HG03095 (cell line): ENCODE results near the gene WDR64.
A peak's percentile ranks its signal among the peaks of the same experiment; 100 is the strongest.

Experiments used
- ATAC-seq: cut with Tn5 transposase; IDR thresholded peaks from one replicate; pipeline ENCODE4 v1.9.1; 2021; ENCODE audit warnings: moderate library complexity; ENCODE audit not compliant: unreplicated experiment

The WDR64 gene

DNA sequence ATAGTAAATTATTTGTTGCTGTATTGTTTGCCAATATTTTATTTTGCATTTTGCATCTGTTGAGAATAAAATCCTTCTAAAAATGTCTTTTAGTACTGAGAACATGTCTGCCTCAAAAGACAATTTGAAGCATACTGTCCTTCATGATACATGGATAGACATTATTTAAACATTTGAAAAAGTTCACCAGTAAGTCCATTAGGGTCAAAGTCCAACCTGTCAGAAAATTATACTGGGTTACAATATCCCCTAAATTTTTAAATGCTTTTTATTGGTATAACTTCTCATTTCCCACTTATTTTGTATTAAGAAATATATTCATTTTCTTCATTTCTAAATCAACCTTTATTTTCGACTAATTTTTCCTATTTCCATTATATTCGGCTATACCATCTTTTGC lies 21.2 kb upstream of the WDR64 start:
- no peak for ATAC-seq

GRCh38 chr1:241631674-241632073 lies 20.4 kb upstream of the WDR64 start:
- no peak for ATAC-seq

DNA sequence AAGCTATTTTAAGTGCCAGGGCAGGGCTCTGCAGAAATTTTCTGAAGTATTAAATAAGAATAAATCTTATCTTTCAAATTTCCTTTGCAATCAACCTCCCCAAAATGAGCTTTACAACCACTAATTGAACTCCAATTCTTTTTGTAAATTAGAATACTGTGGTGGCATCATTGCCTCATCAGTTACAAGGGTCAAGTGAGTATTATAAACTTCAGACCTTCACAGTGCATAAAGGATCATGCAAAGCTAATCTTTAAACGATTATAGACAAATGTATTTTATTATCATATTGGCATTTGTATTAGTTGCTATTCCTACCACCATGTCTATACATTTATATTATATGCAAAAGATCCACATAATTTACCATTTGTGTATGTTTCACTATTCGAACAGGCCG lies 19.1 kb upstream of the WDR64 start:
- ATAC-seq: no peak

DNA sequence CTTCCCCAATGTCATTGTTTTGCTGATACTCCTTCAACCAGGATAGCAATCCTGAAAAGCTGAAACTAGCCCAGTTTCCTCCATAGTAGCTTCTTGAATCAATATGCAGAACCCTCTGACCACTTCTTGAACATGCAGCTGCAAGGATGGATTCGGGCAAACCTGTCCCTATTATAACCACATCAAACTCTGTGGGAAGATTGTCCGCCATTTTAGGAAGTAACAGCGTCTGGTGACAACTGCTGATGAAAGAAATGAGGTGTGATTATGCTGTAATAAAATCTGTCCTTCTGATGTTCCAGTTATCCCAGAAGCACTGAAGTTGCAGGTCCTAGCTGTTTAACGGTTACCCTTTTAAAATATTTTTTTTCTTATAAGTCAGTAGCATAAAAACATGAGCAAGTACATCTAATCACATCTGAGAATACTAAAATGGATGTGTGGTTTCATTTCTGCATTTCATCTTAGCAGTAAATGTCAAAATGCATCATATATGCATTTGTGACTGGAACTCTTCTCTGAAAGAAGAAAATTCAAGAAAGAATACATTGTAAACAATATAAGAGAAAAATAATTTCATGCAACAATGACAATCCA lies 16.4 kb upstream of the WDR64 start:
- no peak for ATAC-seq

DNA sequence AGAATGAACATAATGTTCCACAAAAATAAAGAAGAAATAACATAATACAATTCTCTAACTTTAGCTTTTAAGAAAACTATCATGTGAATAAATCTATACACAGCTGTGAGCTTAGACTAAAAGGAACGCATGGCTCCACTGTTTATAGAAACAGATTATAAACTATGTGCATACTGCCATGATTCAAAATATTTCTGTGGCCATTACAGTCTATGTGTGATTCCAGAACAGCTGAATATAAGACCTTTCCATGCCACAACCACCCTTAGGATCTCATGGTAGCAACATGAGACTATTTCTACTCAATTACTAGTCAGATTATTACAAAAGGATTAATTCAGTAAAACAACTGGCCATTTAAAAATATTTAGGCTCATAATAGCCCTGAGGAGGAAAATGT lies 15.8 kb upstream of the WDR64 start:
- no peak for ATAC-seq

GRCh38 chr1:241637046-241637590 lies 15.0 kb upstream of the WDR64 start:
- ATAC-seq: no peak

GRCh38 chr1:241637604-241638003 lies 14.5 kb upstream of the WDR64 start:
- ATAC-seq: no peak

GRCh38 chr1:241638099-241638682 lies 13.9 kb upstream of the WDR64 start:
- ATAC-seq: no peak

DNA sequence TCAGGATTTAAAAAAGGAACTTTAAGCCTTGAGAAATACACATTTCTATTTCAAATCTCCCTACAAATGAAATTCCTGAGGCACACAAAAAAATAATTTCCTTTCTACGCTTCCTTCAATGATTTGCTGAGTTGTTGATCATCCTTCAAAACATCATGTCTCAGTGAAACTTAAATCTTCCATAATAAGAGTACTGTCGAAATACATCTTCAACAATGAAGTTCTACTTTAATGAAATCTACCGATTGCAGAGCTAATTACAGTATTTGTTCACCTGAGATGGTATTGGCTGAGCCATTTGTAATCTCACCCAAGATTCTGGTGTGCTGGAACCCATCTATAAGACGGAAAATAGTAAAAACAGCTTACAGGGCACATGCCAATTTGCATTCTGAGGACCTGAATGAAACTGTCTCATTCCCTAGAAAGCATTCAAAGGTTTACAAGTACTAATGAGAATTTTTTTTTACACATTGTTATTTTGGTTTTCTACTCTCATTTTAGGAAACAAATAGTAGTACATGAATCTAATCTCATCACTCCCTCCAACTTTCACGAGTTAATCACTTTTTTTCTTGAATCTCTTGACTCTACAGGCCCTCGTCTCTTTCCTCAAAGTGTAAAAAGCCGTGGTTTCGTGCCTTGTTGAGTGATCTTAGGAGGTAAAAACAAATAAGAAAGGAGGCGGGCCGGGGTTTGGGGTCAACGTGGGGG lies 13.0 kb upstream of the WDR64 start:
- ATAC-seq: no peak

DNA sequence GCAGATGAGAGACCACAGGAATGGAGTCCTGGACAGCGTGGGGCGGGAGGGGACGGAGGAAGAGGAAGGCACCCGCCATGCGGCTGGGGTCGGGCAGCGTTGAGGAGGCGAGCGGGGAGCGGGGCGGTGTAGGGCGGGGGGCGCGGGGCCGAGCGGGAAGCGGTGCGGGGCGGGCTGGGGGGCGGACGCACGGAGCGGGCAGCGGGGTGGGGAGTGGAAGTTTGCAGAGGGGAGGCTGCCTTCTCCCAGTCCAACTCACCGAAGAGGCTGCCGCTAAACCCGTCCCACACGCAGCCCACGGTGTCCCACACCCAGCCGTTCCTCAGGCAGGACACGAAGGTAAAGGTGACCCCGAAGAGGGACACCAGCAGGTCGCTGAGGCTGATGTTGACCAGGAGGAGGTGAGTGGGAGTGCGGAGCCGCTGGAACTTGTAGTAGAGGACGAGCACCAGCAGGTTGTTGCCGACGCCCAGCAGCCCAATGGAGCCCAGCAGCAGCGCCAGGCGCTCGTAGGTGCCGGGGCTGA lies 12.4 kb upstream of the WDR64 start:
- ATAC-seq: peak; percentile 44

DNA sequence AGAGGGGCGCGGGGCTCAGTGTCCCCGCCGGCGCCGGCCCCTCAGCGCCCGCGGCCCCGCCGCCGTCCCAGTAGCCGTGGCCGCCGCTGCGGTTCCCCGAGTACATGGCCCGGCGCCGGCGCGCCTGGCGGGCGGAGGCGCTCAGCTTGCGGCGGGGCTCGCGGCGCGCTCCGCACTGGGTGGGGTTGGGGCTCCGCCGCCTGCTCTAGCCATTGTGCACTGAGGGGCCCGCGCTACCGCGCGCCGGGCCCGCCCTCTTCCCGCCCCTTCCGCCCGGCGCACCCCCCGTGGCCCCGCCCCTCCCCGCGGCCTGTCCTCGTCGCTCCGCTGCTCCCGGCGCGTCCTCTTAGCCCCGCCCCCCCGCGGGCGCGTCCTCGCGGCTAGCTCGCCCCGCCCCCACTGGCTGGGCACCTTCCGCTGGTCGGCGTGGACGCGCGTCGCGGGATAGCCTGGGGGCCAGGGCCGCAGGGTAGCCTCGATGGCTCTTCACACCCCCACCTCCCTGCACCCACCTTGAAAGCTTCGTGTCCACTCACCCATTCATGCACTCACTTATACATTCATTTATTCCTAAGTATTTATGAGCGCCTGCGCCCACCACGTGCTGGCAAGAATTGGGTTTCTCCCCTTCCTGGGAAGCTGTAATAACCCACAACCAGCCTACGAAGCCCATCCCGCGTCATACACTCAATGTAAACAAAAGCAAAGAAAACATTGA lies 11.8 kb upstream of the WDR64 start, which contains the start of the genes CHML and OPN3:
Gene CHML (minus strand): TSS at position 221 of the 718 bp plus-strand sequence. CDS start 4,603 bp downstream, outside the sequence.
Gene OPN3 (minus strand): TSS at position 221 of the 718 bp plus-strand sequence. CDS start 115 bp downstream, at position 106.
- ATAC-seq: peak; percentile 91

- no peak for ATAC-seq
Observed at GRCh38 chr1:241640867-241641622, 11.0 kb upstream of the WDR64 start.

DNA sequence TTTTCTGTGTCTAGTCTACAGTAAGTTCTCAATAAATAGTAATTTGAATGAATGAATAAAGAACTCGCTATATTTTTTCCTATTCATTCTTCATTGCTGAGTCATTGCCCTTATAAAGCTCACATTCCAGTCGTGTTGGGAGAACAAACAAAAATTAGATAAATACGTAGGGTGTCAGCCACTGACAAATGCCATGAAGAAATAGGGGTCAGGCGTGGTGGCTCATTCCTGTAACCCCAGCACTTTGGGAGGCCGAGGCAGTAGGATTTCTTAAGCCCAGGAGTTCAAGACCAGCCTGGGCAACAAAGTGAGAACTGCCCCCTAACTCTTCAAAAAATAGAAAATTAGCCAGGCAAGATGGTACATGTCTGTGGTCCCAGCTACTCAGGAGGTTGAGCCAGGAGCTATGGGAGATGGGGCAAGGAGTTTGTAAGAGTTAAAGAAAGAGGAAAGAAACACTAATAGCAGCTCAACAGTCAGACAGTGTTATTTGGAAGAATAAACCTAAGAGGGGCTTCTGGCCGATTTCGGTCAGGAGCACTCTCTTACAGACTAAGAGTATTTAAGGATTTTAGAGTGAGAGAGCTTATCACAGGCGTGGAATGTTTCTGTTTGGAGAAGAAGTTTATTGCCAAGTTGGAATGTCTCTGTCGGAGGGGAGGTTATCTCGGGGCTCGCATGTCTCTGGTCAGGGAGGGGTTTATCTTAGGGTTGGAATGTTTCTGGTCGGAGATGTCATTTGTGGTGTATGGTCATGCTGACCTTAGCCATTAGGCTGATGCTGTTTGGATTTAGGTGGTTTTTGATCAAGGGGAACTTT lies 10.1 kb upstream of the WDR64 start:
- ATAC-seq: no peak

DNA sequence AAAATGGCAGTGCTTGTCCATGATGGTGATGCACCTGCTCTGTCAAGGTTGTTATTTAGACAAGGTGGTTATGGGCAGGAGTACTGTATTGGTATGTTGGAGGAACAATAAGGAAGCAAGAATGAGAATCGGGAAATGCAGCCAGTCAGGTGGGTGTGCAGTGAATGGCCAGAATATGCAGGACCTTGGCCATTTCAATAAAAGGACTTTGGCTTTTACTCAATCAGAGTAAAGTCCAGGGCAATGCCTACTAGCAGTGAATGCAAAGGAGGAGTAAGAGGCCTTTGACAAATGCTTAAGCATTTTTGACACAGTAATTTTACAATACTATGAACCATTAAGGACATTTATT lies 9.5 kb upstream of the WDR64 start:
- no peak for ATAC-seq

DNA sequence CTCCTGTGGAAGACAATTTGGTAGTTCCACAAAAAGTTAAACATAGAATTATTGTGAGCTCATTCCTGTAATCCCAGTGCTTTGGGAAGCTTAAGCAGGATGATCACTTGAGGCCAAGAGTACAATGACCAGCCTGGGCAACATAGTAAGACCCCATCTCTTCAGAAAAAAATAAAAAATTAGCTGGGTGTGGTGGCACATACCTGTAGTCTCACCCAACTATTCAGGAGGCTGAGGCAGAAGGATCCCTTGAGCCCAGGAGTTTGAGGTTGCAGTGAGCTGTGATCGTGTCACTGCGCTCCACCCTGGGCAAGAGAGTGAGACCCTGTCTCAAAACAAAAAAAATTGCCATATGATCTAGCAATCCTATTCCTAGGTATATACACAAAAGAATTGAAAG lies 7.8 kb upstream of the WDR64 start:
- ATAC-seq: no peak

- ATAC-seq: no peak
Observed at GRCh38 chr1:241645199-241645598, 6.9 kb upstream of the WDR64 start.

GRCh38 chr1:241646201-241646600 lies 5.9 kb upstream of the WDR64 start:
- no peak for ATAC-seq

- no peak for ATAC-seq
Observed at GRCh38 chr1:241647658-241648057, 4.4 kb upstream of the WDR64 start.

DNA sequence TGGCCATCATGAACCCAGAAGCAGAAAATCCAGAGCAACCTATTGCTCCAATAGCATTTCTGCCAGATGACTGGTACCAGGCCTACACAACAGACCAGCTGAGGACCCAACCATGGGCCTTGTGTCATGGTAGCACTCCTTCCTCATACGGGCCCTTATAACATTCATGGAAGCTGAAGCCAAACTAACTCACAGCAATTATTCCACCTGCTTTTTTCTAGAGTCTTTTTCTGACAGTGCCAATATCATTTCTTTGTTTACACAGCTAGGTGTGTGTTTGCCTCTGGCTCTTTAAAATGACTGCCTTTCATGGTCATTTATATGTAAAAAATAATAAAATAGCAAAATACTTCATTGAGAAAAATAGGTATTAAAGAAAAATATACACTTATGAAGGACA lies 3.9 kb upstream of the WDR64 start:
- no peak for ATAC-seq

- ATAC-seq: no peak
Observed at GRCh38 chr1:241654019-241654418, 1.9 kb downstream of the WDR64 start.
